Mammary epithelial cell (primary cell): ENCODE results near the gene GABRA4.

Experiments used
- EZH2 ChIP-seq: IDR thresholded peaks from 2 replicates; pipeline ENCODE4 v1.6.1; 2012; ENCODE audit warnings: low read length, inconsistent platforms, borderline replicate concordance
- TF ChIP-seq, protein P1 (sequence below), 2 donors: IDR thresholded peaks in 1 of 2; conservative IDR thresholded peaks in 1 of 2; 2 replicates each; pipeline ENCODE4 v1.5.1; 2011 to 2012; ENCODE audit warnings: inconsistent platforms in 2 of 2, low read length in 2 of 2, mild to moderate bottlenecking in 2 of 2, control low read depth in 1 of 2, low read depth in 1 of 2; ENCODE audit not compliant: insufficient read depth in 1 of 2; ENCODE audit errors: extremely low read depth in 1 of 2

GRCh38 chr4:46992338-46992737, 1.0 kb downstream of the GABRA4 start:
- no peak for TF ChIP-seq EZH2
- TF ChIP-seq, protein P1, sequence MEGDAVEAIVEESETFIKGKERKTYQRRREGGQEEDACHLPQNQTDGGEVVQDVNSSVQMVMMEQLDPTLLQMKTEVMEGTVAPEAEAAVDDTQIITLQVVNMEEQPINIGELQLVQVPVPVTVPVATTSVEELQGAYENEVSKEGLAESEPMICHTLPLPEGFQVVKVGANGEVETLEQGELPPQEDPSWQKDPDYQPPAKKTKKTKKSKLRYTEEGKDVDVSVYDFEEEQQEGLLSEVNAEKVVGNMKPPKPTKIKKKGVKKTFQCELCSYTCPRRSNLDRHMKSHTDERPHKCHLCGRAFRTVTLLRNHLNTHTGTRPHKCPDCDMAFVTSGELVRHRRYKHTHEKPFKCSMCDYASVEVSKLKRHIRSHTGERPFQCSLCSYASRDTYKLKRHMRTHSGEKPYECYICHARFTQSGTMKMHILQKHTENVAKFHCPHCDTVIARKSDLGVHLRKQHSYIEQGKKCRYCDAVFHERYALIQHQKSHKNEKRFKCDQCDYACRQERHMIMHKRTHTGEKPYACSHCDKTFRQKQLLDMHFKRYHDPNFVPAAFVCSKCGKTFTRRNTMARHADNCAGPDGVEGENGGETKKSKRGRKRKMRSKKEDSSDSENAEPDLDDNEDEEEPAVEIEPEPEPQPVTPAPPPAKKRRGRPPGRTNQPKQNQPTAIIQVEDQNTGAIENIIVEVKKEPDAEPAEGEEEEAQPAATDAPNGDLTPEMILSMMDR (conservative IDR thresholded peaks at IDR 0.05 in 1 of 2, IDR thresholded peaks at IDR 0.05 in 1 of 2; ENCODE audit: extremely low read depth in 1 of 2, insufficient read depth in 1 of 2, low read depth in 1 of 2, low read length in 2 of 2), result no peak
